HCT116 (cell line): ENCODE results near the gene DHX16. TPM values are rescaled to one million over a fixed set of nuclear protein-coding genes. Genes with fewer than 3 reads are reported as not detected.

Experiments used
- ATAC-seq: fragments of 200-7000 bp; cut with Tn5 transposase; 2 replicates; pipeline ENCODE4 v1.9.1; 2020; ENCODE audit warnings: mild to moderate bottlenecking, moderate library complexity
- BruUV-seq: library from RNA; stranded (reverse); fragments of 400-500 nt; replicated peaks from 2 replicates; lab custom pipeline; 2021; lab: Mats Ljungman, UMichigan
- CTCF ChIA-PET: fragments of 300-600 bp; sonication (Branson Sonifier 250); formaldehyde crosslinking; loops from one replicate; lab custom pipeline; 2021; ENCODE audit warnings: antibody characterized with exemption; lab: Charles Lee
- POLR2A ChIA-PET: fragments of 300-600, 350-600 bp; sonication (Branson Sonifier 250); formaldehyde crosslinking; loops from one replicate; lab custom pipeline; 2021; ENCODE audit warnings: antibody characterized with exemption; lab: Charles Lee
- RAD21 ChIA-PET, 2 experiments: fragments of 300-600 bp; sonication (Branson Sonifier 250); formaldehyde crosslinking; loops; one replicate each; lab custom pipeline; 2023; ENCODE audit warnings: low total read pairs in 2 of 2; ENCODE audit not compliant: uncharacterized antibody in 2 of 2, unreplicated experiment in 2 of 2, low non-redundant PET in 1 of 2; lab: Charles Lee
- DNase-seq: peaks from one replicate; pipeline ENCODE4 v3.0.0-alpha.2; 2010; ENCODE audit warnings: low read depth, low spot score
- H2AFZ ChIP-seq: fragments of 200-600 bp; shearing (Covaris generic), sonication (generic); 2 replicates; pipeline ENCODE4 v1.6.1; 2017; ENCODE audit warnings: low read depth, mixed run types, mixed read lengths, antibody characterized with exemption, low read length; ENCODE audit not compliant: poor library complexity, severe bottlenecking
- H3K27ac ChIP-seq: 2 replicates; pipeline ENCODE4 v1.5.1; 2012; ENCODE audit warnings: low read depth, low read length
- H3K27me3 ChIP-seq: fragments of 200-600 bp; sonication (generic); 2 replicates; pipeline ENCODE4 v1.6.1; 2016; ENCODE audit warnings: mixed run types, low read length, mixed read lengths; ENCODE audit not compliant: insufficient read depth
- H3K36me3 ChIP-seq, 2 experiments: fragments of 200-500 bp in 1 of 2; fragments of 200-600 bp in 1 of 2; sonication (Bioruptor generic) in 1 of 2; sonication (generic) in 1 of 2; 2 replicates each; pipeline versions ENCODE4 v1.5.1 to v1.6.1; 2014 to 2016; ENCODE audit warnings: low read length in 2 of 2, inconsistent platforms in 1 of 2, mixed read lengths in 1 of 2, mixed run types in 1 of 2; ENCODE audit not compliant: insufficient read depth in 2 of 2, control insufficient read depth in 1 of 2
- H3K4me1 ChIP-seq, 2 experiments: fragments of 200-600 bp in 1 of 2; sonication (generic) in 1 of 2; 2 replicates each; pipeline versions ENCODE4 v1.5.1 to v1.6.1; 2012 to 2017; ENCODE audit warnings: low read length in 2 of 2, inconsistent platforms in 1 of 2, mild to moderate bottlenecking in 1 of 2, mixed read lengths in 1 of 2, mixed run types in 1 of 2, moderate library complexity in 1 of 2; ENCODE audit not compliant: insufficient read depth in 2 of 2, control insufficient read depth in 1 of 2
- H3K4me2 ChIP-seq: fragments of 200-600 bp; sonication (generic); 2 replicates; pipeline ENCODE4 v1.6.1; 2017; ENCODE audit warnings: mixed run types, low read length, mixed read lengths
- H3K4me3 ChIP-seq, 2 experiments: fragments of 200-600 bp in 1 of 2; sonication (generic) in 1 of 2; replicated peaks in 1 of 2; 2 replicates each; pipeline ENCODE4 v1.5.1; 2011 to 2016; ENCODE audit warnings: low read length in 2 of 2, control low read depth in 1 of 2, low read depth in 1 of 2, mild to moderate bottlenecking in 1 of 2, mixed read lengths in 1 of 2, mixed run types in 1 of 2
- H3K79me2 ChIP-seq: fragments of 200-600 bp; sonication (generic); 2 replicates; pipeline ENCODE4 v1.6.1; 2017; ENCODE audit warnings: mild to moderate bottlenecking, mixed run types, low read length, moderate library complexity, mixed read lengths; ENCODE audit not compliant: insufficient read depth
- H3K9ac ChIP-seq: fragments of 200-600 bp; sonication (generic); 2 replicates; pipeline ENCODE4 v1.6.1; 2016; ENCODE audit warnings: low read length, mixed read lengths
- H3K9me2 ChIP-seq: fragments of 200-600 bp; sonication (generic), shearing (Covaris generic); 2 replicates; pipeline ENCODE4 v1.6.1; 2017; ENCODE audit warnings: mixed run types, mild to moderate bottlenecking, moderate library complexity; ENCODE audit not compliant: insufficient read depth
- H3K9me3 ChIP-seq, 2 experiments: fragments of 200-500 bp in 1 of 2; fragments of 200-600 bp in 1 of 2; sonication (Bioruptor generic) in 1 of 2; sonication (generic) in 1 of 2; 2 replicates each; pipeline ENCODE4 v1.6.1; 2014 to 2017; ENCODE audit warnings: low read length in 2 of 2, mixed read lengths in 2 of 2, inconsistent platforms in 1 of 2, low read depth in 1 of 2, mild to moderate bottlenecking in 1 of 2, mixed run types in 1 of 2, moderate library complexity in 1 of 2; ENCODE audit not compliant: control insufficient read depth in 1 of 2, insufficient read depth in 1 of 2
- H4K20me1 ChIP-seq: fragments of 200-600 bp; sonication (generic), shearing (Covaris generic); 2 replicates; pipeline ENCODE4 v1.6.1; 2017; ENCODE audit warnings: mixed run types, mild to moderate bottlenecking, moderate library complexity; ENCODE audit not compliant: insufficient read depth
- EGR1 ChIP-seq: IDR thresholded peaks from 2 replicates; pipeline ENCODE4 v1.6.1; 2012; ENCODE audit warnings: low read depth
- ELF1 ChIP-seq: IDR thresholded peaks from 2 replicates; pipeline ENCODE4 v1.6.1; 2012; ENCODE audit warnings: low read depth, borderline replicate concordance
- POLR2A ChIP-seq: IDR thresholded peaks from 2 replicates; pipeline ENCODE4 v1.7.0; 2011; ENCODE audit warnings: borderline replicate concordance; ENCODE audit not compliant: insufficient read depth, insufficient read length; ENCODE audit errors: extremely low read depth
- POLR2AphosphoS5 ChIP-seq: IDR thresholded peaks from 2 replicates; pipeline ENCODE4 v1.6.1; 2011; ENCODE audit warnings: mild to moderate bottlenecking, low read depth, low read length, moderate library complexity
- SRF ChIP-seq: IDR thresholded peaks from 2 replicates; pipeline ENCODE4 v1.6.1; 2012; ENCODE audit warnings: low read depth
- TCF7L2 ChIP-seq: IDR thresholded peaks from 2 replicates; pipeline ENCODE4 v1.7.0; 2011; ENCODE audit warnings: borderline replicate concordance, inconsistent platforms; ENCODE audit not compliant: insufficient read depth, insufficient read length; ENCODE audit errors: extremely low read depth
- YY1 ChIP-seq: IDR thresholded peaks from 2 replicates; pipeline ENCODE4 v1.6.1; 2011; ENCODE audit warnings: low read length, low read depth, moderate library complexity, mild to moderate bottlenecking; ENCODE audit not compliant: insufficient replicate concordance; ENCODE audit errors: extremely low read depth
- intact Hi-C: fragments of 100-400 bp; cut with micrococcal nuclease; formaldehyde crosslinking; loops from 2 replicates; pipeline ENCODE4 v1.10.0; 2022
- total RNA-seq: library from RNA; stranded (reverse); gene quantifications from one replicate; pipeline ENCODE4 v1.2.1, GENCODE V29; 2021; ENCODE audit not compliant: unreplicated experiment
- TF ChIP-seq, protein P1 (sequence below), 3 experiments: fragments of 200-600 bp in 1 of 3; sonication (generic) in 1 of 3; IDR thresholded peaks in 2 of 3; conservative IDR thresholded peaks in 1 of 3; 2 replicates each; pipeline ENCODE4 v1.5.1; 2012 to 2017; ENCODE audit warnings: low read depth in 2 of 3, low read length in 2 of 3, antibody characterized with exemption in 1 of 3, borderline replicate concordance in 1 of 3, control low read depth in 1 of 3, mild to moderate bottlenecking in 1 of 3, mixed read lengths in 1 of 3, mixed run types in 1 of 3, moderate library complexity in 1 of 3; ENCODE audit not compliant: insufficient read depth in 1 of 3
- TF ChIP-seq, protein P2 (sequence below): IDR thresholded peaks from 2 replicates; pipeline ENCODE4 v1.6.1; 2011; ENCODE audit warnings: mild to moderate bottlenecking, low read length, moderate library complexity; ENCODE audit not compliant: insufficient replicate concordance; ENCODE audit errors: extremely low read depth

Gene DHX16
- total RNA-seq, 1 experiment from 2014 or later = 46.0 TPM

DNA sequence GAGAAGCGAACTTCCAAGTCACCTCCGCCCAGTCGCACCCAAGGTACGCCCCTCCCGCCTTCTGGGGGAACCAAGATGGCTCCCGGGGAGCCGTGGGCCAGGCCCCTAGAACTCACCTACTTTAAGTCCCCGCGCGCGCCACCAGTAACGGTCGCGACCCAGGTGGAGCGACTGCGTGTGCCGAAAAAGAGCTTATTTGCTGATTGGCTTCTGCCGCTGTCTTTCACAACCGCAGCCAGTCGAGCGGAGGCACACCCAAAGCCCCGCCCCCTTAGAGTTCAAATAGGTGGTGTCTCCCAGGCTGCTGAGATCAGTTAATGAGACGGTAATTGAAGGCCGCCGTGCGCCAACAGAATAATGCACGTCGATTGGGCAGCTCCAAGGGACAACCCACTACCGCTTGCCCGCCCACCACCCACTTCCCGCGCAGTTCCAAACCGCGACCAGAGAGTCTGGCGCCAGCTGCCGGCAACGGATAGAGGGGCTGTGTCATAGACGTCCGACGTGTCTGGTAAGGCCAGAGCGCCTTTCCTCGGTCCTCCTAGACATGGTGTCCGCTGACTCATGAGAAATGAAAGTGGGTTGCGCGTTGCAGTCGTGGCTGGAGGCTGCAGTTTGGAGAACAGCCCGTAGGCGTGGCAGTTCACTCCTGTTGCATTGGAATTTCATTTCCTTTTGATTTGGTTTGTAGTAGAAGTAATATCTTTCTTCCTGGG, 44.5 kb upstream of the DHX16 start, which contains the start of gene MDC1:
Gene MDC1, minus strand, starts transcription at position 153 of the 716 bp plus-strand sequence. CDS start 2,106 bp downstream, outside the sequence.
- CTCF ChIA-PET = interaction anchor here (1.0 to 2.3 kb wide), 5 partner anchors 14 to 173 kb away, joined by 4 to 11 read pairs (median 8); partner anchors contain the start of gene DHX16
- no peak within 1 kb of the TSS for H2AFZ ChIP-seq

More for the DNA sequence above, 44.5 kb upstream of the DHX16 start, which contains the start of gene MDC1:
- H3K9ac ChIP-seq = peak within 1 kb of the TSS; percentile 76
- ChIA-PET POLR2A (interaction anchor here (0.6 to 3.0 kb wide), 21 partner anchors 10 to 1821 kb away, joined by 3 to 25 read pairs (median 4); partner anchors contain the start of genes IER3, MRPS18B, NRM and PPP1R10), RAD21 (interaction anchor here in 1 of 2 experiments (0.7 kb wide), 2 partner anchors 26 to 35 kb away, joined by 4 read pairs; partner anchors contain the start of gene NRM)
- H3K4me1 ChIP-seq = peaks cover 9 to 43% of the 10 kb centered on the region in 2 experiments
- no peaks in the 10 kb centered on the region for H3K9me2 ChIP-seq
- TF ChIP-seq POLR2AphosphoS5 = peak; percentile 82
- no peak for TF ChIP-seq EGR1
- peak; percentile 76 for TF ChIP-seq POLR2A
- TF ChIP-seq TCF7L2 = peak; percentile 76
- peak; percentile 94 for TF ChIP-seq YY1
- no peak for TF ChIP-seq SRF
- TF ChIP-seq, protein P1, sequence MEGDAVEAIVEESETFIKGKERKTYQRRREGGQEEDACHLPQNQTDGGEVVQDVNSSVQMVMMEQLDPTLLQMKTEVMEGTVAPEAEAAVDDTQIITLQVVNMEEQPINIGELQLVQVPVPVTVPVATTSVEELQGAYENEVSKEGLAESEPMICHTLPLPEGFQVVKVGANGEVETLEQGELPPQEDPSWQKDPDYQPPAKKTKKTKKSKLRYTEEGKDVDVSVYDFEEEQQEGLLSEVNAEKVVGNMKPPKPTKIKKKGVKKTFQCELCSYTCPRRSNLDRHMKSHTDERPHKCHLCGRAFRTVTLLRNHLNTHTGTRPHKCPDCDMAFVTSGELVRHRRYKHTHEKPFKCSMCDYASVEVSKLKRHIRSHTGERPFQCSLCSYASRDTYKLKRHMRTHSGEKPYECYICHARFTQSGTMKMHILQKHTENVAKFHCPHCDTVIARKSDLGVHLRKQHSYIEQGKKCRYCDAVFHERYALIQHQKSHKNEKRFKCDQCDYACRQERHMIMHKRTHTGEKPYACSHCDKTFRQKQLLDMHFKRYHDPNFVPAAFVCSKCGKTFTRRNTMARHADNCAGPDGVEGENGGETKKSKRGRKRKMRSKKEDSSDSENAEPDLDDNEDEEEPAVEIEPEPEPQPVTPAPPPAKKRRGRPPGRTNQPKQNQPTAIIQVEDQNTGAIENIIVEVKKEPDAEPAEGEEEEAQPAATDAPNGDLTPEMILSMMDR (IDR thresholded peaks at IDR 0.05 in 2 of 3, conservative IDR thresholded peaks at IDR 0.05 in 1 of 3; ENCODE audit: borderline replicate concordance in 1 of 3, insufficient read depth in 1 of 3, low read depth in 2 of 3, low read length in 2 of 3) = peak in 1 of 3 experiments; percentile 31; a peak in 3 of 6 replicates
- no peak for TF ChIP-seq ELF1
- TF ChIP-seq, protein P2, sequence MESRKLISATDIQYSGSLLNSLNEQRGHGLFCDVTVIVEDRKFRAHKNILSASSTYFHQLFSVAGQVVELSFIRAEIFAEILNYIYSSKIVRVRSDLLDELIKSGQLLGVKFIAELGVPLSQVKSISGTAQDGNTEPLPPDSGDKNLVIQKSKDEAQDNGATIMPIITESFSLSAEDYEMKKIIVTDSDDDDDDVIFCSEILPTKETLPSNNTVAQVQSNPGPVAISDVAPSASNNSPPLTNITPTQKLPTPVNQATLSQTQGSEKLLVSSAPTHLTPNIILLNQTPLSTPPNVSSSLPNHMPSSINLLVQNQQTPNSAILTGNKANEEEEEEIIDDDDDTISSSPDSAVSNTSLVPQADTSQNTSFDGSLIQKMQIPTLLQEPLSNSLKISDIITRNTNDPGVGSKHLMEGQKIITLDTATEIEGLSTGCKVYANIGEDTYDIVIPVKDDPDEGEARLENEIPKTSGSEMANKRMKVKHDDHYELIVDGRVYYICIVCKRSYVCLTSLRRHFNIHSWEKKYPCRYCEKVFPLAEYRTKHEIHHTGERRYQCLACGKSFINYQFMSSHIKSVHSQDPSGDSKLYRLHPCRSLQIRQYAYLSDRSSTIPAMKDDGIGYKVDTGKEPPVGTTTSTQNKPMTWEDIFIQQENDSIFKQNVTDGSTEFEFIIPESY = peak; percentile 73
- peak within 1 kb of the TSS; percentile 64 to 66 for H3K4me3 ChIP-seq
- H3K36me3 ChIP-seq = peaks cover 7 to 26% of the 10 kb centered on the region in 2 experiments; a peak in 2 of 4 replicates
- ATAC-seq (peak; percentile 76), DNase-seq (peak; percentile 100)
- no peaks in the 10 kb centered on the region for H3K27me3 ChIP-seq
- intact Hi-C loops = loop anchor here (1.0 to 5.0 kb wide), 2 partner anchors 27 to 160 kb away; partner anchors contain the start of genes GNL1, NRM and PRR3
- peaks cover 44% of the 10 kb centered on the region for H3K79me2 ChIP-seq
- peak within 1 kb of the TSS; percentile 96 for H3K4me2 ChIP-seq
- H3K27ac ChIP-seq = peak within 1 kb of the TSS; percentile 89
- H3K9me3 ChIP-seq = no peaks in the 10 kb centered on the region
- BruUV-seq = no TSS peak
- H4K20me1 ChIP-seq = no peaks in the 10 kb centered on the region
